ENCODE results near the gene SHE. TPM values are rescaled to one million over a fixed set of nuclear protein-coding genes. Genes with fewer than 3 reads are reported as not detected.
A peak's percentile ranks its signal among the peaks of the same experiment; 100 is the strongest.
"Not testable (repeated sequence)": the region's sequence is repeated elsewhere in the genome, so short reads cannot be mapped to it uniquely, and the experiment has no call there.

Gene SHE
- total RNA-seq, 1 donor: 0.09 TPM

DNA sequence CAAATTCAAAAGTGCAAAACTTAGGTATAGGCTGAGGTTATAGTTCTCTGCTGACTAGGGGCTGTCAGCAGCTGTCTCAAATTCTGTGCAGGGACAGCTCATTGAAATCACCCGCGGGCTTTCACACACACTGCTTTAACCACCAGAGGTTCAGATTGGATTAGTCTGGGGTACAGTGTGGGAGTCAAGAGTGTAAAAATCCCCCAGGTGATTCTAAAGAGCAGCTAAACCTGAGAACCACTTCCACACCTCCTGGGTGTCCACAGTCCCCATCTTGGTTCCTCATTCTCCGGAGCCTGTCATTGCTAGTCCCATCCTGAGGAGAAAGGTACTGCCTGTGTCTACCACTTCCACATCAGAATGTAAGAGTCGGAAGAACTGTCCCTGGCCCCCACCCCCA is 10.1 kb downstream of the SHE start:
- DNase-seq (ENCODE audit: low read depth): no peak
- H3K4me3 ChIP-seq (ENCODE audit: low read depth, low read length): no peak overlapping the region
- TF ChIP-seq, protein P1, sequence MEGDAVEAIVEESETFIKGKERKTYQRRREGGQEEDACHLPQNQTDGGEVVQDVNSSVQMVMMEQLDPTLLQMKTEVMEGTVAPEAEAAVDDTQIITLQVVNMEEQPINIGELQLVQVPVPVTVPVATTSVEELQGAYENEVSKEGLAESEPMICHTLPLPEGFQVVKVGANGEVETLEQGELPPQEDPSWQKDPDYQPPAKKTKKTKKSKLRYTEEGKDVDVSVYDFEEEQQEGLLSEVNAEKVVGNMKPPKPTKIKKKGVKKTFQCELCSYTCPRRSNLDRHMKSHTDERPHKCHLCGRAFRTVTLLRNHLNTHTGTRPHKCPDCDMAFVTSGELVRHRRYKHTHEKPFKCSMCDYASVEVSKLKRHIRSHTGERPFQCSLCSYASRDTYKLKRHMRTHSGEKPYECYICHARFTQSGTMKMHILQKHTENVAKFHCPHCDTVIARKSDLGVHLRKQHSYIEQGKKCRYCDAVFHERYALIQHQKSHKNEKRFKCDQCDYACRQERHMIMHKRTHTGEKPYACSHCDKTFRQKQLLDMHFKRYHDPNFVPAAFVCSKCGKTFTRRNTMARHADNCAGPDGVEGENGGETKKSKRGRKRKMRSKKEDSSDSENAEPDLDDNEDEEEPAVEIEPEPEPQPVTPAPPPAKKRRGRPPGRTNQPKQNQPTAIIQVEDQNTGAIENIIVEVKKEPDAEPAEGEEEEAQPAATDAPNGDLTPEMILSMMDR (IDR thresholded peaks at IDR 0.05; ENCODE audit: insufficient read depth, low read length): no peak

DNA sequence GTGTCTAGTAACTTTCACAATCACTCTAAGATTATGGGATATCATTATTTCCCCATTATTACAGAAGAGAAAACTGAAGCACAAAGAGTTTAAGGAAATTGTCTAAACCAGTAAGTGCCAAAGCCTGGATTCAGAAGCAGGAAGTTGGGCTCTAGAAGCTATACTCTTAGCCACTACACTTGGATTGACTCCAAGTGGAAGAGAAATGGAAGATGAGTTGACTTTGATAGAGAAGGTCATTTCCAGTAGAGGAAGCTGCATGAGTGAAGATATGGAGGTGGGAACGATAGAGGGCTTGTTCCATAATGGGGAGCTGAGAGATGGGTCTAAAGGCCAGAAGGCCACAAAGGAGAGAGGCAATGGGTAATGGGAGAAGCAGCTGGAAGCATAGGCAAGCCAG is 11.9 kb downstream of the SHE start:
- no peak overlapping the region for H3K4me3 ChIP-seq (ENCODE audit: low read depth, low read length)
- TF ChIP-seq, protein P1 (IDR thresholded peaks at IDR 0.05; ENCODE audit: insufficient read depth, low read length): no peak
- no peak for DNase-seq (ENCODE audit: low read depth)

DNA sequence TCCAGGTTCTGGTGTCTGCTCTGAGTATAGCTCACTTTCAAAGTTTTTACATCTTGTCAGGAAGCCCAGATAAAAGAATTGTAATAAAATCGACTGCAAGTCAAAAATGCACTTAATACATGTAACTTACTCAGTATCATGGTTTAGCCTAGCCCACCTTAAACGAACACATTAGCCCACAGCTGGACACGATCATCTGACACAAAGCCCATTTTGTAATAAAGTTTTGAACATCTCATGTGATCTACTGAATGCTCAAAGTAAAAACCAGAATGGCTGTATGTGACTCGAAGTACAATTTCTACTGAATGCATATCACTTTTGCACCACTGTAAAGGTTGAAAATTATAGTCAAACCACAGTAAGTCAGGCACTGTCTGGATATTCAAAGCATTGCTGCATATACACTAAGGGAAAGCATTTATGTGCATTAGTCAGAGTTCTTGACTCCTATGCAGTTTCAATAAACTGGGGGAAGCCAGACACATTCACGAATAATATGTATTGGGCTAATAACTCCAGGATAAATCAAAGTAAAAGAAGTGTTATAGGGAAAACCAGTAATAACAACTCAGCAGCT is 12.4 kb downstream of the SHE start:
- DNase-seq (ENCODE audit: low read depth): no peak
- TF ChIP-seq, protein P1 (IDR thresholded peaks at IDR 0.05; ENCODE audit: insufficient read depth, low read length): no peak
- no peak overlapping the region for H3K4me3 ChIP-seq (ENCODE audit: low read depth, low read length)

DNA sequence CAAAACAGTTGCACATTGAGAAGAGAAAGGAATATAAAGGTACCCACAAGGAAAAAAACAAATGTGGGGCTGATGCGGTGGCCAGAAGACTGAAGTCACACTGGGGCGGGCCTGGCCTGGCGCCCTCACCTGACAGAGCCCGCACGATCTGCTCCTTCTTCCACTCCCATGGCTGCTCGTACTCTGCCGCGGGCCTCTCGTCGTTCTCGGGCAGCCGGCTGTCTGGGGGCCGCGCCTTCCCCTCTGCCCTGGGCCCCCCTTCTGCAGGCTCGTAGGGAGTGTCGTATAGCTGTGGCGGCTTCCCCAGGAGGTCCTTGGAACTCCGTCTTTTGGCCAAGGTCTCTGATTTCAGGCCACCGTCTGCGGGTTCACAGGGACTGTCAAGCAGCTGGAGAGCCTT is 13.3 kb downstream of the SHE start:
- DNase-seq (ENCODE audit: low read depth): no peak
- TF ChIP-seq, protein P1 (IDR thresholded peaks at IDR 0.05; ENCODE audit: insufficient read depth, low read length): no peak

DNA sequence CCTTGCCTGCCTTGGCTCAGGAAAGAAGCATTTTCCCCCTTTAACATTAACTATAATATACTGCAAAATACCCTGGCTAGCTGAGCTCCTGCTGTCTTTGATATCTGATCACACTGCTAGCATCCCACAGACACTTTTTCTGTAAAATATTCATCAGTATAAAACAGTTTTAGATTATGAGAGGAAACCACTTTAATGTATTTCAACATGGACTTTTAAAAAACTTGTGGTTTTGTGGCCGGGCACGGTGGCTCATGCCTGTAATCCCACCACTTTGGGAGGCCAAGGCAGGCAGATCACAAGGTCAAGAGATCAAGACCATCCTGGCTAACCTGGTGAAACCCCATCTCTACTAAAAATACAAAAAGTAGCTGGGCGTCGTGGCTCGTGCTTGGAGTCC is 15.5 kb downstream of the SHE start:
- not testable (repeated sequence) for H3K4me3 ChIP-seq (ENCODE audit: low read depth, low read length); DNase-seq (ENCODE audit: low read depth)

More for the DNA sequence above, 13.3 kb downstream of the SHE start:
- no peak overlapping the region for H3K4me3 ChIP-seq (ENCODE audit: low read depth, low read length)

DNA sequence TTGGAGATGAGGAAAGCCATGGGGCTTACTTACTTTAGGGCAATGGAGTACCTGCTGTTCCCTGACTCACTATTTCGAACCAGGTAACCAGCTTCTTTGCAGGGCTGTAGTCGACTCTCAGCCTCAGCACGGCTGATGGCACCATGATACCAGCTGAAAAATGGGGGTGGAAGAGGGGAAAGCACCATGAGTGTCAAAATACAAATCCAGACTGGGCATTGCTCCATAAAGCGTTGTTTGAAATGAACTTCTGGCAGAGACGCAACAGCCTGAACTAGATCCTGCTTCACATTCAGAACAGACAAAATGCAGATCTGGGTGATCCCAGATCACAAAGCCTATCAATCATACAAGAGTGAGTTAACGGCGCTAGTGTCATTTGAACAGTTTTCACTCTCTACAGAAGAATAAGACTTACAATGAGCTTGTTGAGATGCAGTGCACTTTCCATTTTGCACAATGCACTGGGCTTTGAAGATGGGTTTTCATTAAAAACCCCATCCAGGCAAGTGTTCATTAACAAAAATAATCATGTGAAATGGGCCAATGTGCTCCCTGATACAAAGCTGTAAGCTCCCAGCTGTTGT is 16.2 kb downstream of the SHE start:
- peak; percentile 14 for DNase-seq (ENCODE audit: low read depth)
- TF ChIP-seq, protein P1 (IDR thresholded peaks at IDR 0.05; ENCODE audit: insufficient read depth, low read length): no peak
- H3K4me3 ChIP-seq (ENCODE audit: low read depth, low read length): no peak overlapping the region

DNA sequence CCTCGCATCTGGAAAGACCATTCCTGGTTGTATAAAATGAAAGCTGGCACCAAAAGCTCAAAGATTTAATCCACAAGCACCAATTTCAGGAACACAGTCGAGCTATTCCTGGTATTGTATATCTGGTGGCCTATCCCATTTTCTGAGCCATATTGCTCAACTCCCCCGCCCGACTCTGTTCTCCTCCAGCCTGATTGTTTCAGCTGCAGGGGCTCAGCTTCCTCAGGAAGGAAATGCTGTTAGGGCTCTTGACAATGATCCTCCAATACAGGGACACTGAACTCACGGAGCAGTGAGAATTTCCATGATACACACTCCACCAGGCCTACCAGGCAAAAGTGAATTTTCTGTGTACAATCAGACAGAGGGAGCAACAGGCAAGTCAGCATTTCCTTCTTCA is 17.1 kb downstream of the SHE start:
- no peak for DNase-seq (ENCODE audit: low read depth)
- TF ChIP-seq, protein P1 (IDR thresholded peaks at IDR 0.05; ENCODE audit: insufficient read depth, low read length): no peak
- no peak overlapping the region for H3K4me3 ChIP-seq (ENCODE audit: low read depth, low read length)

Data from fibroblast of the aortic adventitia (primary cell).